Measurements from ENCODE around the gene MUC6.

The MUC6 gene

DNA sequence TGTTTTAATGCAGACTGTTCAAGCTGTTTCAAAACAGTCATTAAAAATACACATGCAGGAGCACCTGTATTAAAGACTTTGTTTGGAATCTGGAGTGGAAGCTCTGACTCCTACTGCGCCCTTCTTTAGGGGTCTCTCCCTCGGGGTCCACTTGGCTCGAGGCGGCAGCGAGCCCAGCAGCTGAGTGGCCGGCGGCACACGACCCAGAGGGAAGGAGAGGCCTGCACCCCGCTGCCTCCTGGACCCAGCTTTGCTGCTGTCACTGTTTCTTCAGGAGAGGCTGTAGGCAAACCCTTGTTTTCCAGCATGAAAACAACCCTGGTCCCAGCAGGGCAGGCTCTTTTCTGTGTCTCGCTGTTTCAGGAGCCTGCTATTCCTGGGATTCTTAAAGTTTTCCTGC is 29.2 kb downstream of the MUC6 start:
- DNase-seq (ENCODE audit: low read depth) = no peak
- no peak overlapping the region for H3K4me3 ChIP-seq (ENCODE audit: low read depth, low read length)
- TF ChIP-seq, protein P1, sequence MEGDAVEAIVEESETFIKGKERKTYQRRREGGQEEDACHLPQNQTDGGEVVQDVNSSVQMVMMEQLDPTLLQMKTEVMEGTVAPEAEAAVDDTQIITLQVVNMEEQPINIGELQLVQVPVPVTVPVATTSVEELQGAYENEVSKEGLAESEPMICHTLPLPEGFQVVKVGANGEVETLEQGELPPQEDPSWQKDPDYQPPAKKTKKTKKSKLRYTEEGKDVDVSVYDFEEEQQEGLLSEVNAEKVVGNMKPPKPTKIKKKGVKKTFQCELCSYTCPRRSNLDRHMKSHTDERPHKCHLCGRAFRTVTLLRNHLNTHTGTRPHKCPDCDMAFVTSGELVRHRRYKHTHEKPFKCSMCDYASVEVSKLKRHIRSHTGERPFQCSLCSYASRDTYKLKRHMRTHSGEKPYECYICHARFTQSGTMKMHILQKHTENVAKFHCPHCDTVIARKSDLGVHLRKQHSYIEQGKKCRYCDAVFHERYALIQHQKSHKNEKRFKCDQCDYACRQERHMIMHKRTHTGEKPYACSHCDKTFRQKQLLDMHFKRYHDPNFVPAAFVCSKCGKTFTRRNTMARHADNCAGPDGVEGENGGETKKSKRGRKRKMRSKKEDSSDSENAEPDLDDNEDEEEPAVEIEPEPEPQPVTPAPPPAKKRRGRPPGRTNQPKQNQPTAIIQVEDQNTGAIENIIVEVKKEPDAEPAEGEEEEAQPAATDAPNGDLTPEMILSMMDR (IDR thresholded peaks at IDR 0.05; ENCODE audit: low read depth, low read length, missing control alignments) = no peak

DNA sequence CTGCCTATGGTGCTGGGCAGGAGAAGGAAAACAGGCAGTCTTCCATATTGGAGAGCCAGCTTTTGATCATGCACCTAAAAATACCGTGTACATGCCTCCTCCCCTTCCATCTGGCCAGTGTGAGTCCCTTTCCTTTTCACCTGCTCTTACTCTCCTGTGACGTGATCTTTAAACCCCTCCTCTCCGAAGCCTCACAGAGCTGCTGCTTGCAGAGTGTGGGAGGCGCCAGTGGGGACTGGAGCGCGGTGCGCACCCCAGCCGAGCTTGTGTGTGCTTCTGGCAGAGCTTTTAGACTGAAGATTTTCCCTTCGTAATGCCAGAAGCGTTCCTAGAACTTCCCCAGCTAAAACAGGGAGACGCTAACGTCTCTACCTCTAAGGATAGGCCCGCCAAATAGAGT is 29.8 kb downstream of the MUC6 start:
- H3K4me3 ChIP-seq (ENCODE audit: low read depth, low read length) = no peak overlapping the region
- no peak for DNase-seq (ENCODE audit: low read depth)
- TF ChIP-seq, protein P1 (IDR thresholded peaks at IDR 0.05; ENCODE audit: low read depth, low read length, missing control alignments) = no peak

DNA sequence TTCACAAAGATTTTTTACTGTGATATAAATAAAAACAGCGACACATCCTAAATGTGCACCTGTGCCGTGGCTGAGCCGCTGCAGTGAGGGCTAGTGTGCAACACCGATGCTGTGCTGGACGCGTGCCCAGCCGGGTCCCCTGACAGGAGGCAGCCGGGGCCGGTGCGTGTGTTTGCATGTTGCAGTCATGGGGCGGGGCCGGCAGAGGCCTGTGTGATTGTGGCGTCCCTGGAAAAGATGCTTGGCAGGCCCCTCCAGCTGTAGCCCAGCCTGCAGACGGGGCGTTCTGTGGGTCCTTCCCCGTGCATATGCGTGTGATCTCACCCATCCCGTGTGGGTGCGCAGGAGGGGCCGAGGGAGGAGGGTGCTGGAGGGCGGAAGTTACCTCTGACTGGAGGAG is 30.6 kb downstream of the MUC6 start:
- H3K4me3 ChIP-seq (ENCODE audit: low read depth, low read length) = no peak overlapping the region
- no peak for DNase-seq (ENCODE audit: low read depth)
- TF ChIP-seq, protein P1 (IDR thresholded peaks at IDR 0.05; ENCODE audit: low read depth, low read length, missing control alignments) = no peak

GRCh38 chr11:1003159-1003558 is 33.4 kb downstream of the MUC6 start:
- H3K4me3 ChIP-seq (ENCODE audit: low read depth, low read length) = no peak overlapping the region
- DNase-seq (ENCODE audit: low read depth) = no peak
- TF ChIP-seq, protein P1 (IDR thresholded peaks at IDR 0.05; ENCODE audit: low read depth, low read length, missing control alignments) = no peak

- DNase-seq (ENCODE audit: low read depth) = no peak
- TF ChIP-seq, protein P1 (IDR thresholded peaks at IDR 0.05; ENCODE audit: low read depth, low read length, missing control alignments) = no peak
- H3K4me3 ChIP-seq (ENCODE audit: low read depth, low read length) = no peak overlapping the region
Measured at GRCh38 chr11:1002406-1002984, 34.0 kb downstream of the MUC6 start.

DNA sequence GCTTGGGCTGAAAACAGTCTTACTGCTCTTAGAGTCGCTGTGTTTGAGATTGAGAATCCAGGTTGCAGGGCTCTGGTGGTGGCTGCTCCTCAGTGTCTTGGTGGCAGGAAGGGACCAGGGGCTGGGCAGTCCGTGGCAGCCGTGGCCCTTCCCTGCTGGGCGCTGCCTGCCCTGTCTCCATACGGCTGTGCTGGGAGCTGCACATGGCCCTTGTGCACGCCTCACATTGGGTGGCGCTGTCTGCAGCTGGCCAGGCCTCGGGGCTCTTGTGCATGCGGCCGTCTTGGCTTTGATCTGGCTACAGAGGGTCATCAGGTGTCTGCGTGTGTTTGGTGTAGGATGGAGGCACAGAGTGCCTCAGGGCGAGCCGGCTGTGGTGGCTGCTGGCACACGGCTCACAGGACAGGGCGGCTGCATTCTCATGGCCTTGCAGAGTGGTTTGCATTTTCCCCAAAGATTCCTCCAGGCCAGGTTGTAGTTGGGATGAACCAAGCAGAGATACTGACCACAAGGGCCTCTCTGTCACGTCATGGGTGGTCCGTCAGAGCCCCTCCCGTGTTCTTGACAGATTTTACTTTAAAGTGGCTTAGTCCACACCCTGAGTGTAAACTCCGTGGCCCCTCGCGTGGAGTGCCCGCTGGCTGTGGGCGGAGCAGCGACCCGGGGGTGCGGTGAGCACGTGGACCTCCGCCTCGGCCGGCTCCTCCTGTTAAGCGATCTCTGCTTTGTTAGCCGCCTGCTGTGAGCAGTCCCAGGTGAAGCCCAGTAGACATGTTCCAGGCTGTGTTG is 34.7 kb downstream of the MUC6 start:
- TF ChIP-seq, protein P1 (IDR thresholded peaks at IDR 0.05; ENCODE audit: low read depth, low read length, missing control alignments) = no peak
- DNase-seq (ENCODE audit: low read depth) = no peak
- H3K4me3 ChIP-seq (ENCODE audit: low read depth, low read length) = no peak overlapping the region

Measured in GM12864 (cell line).